DND-41 (cell line): ENCODE results near the gene LRRC56.

Experiments used
- ATAC-seq: fragments of 200-7000 bp; cut with Tn5 transposase; 3 replicates; pipeline ENCODE4 v1.9.1; 2021; ENCODE audit warnings: low read depth; ENCODE audit not compliant: insufficient read depth
- DNase-seq: peaks from one replicate; pipeline ENCODE4 v3.0.0-alpha.2; 2020
- H2AFZ ChIP-seq: 2 replicates; pipeline ENCODE4 v1.6.0; 2012; ENCODE audit warnings: low read depth, low read length
- H3K27ac ChIP-seq: 2 replicates; pipeline ENCODE4 v1.5.1; 2012; ENCODE audit warnings: low read length, inconsistent platforms
- H3K27me3 ChIP-seq: fragments of 200-600 bp; sonication (generic); 2 replicates; pipeline ENCODE4 v1.6.0; 2012; ENCODE audit warnings: low read length, mild to moderate bottlenecking, inconsistent platforms; ENCODE audit not compliant: insufficient read depth, poor library complexity
- H3K36me3 ChIP-seq: 2 replicates; pipeline ENCODE4 v1.5.1; 2012; ENCODE audit warnings: low read length, inconsistent platforms; ENCODE audit not compliant: insufficient read depth
- H3K4me1 ChIP-seq: 2 replicates; pipeline ENCODE4 v1.5.1; 2012; ENCODE audit warnings: mild to moderate bottlenecking, low read length; ENCODE audit not compliant: insufficient read depth
- H3K4me2 ChIP-seq: 2 replicates; pipeline ENCODE4 v1.6.0; 2012; ENCODE audit warnings: mild to moderate bottlenecking, moderate library complexity, low read length, inconsistent platforms; ENCODE audit not compliant: insufficient read depth
- H3K4me3 ChIP-seq, 2 experiments: fragments of 200-600 bp in 1 of 2; shearing (Covaris generic) in 1 of 2; 2 replicates each; pipeline ENCODE4 v1.5.1; 2012 to 2016; ENCODE audit warnings: inconsistent platforms in 2 of 2, low read length in 2 of 2, mild to moderate bottlenecking in 2 of 2, low read depth in 1 of 2, moderate library complexity in 1 of 2
- H3K79me2 ChIP-seq: 2 replicates; pipeline ENCODE4 v1.6.0; 2012; ENCODE audit warnings: low read length, inconsistent platforms; ENCODE audit not compliant: insufficient read depth
- H3K9ac ChIP-seq: 2 replicates; pipeline ENCODE4 v1.6.0; 2012; ENCODE audit warnings: low read depth, mild to moderate bottlenecking, inconsistent platforms, low read length, moderate library complexity
- H3K9me3 ChIP-seq: 2 replicates; pipeline ENCODE4 v1.5.1; 2012; ENCODE audit warnings: low read length, moderate library complexity, mild to moderate bottlenecking, inconsistent platforms; ENCODE audit not compliant: insufficient read depth, severe bottlenecking
- H4K20me1 ChIP-seq: 2 replicates; pipeline ENCODE4 v1.6.0; 2012; ENCODE audit warnings: low read length; ENCODE audit not compliant: insufficient read depth
- CTCF ChIP-seq: IDR thresholded peaks from 2 replicates; pipeline ENCODE4 v1.5.1; 2012; ENCODE audit warnings: borderline replicate concordance, low read length, moderate library complexity, mild to moderate bottlenecking; ENCODE audit not compliant: poor library complexity, severe bottlenecking; ENCODE audit errors: extremely low read depth
- EZH2 ChIP-seq: IDR thresholded peaks from 3 replicates; pipeline ENCODE4 v1.6.1; 2012; ENCODE audit warnings: borderline replicate concordance, low read depth, mild to moderate bottlenecking, moderate library complexity, low read length, inconsistent platforms; ENCODE audit not compliant: severe bottlenecking

Gene LRRC56

GRCh38 chr11:601573-602245 is 64.4 kb downstream of the LRRC56 start:
- peaks cover 95% of the 10 kb centered on the region for H3K36me3 ChIP-seq
- H3K79me2 ChIP-seq: peaks cover 25% of the 10 kb centered on the region
- no peak overlapping the region for H3K4me3 ChIP-seq
- no peak overlapping the region for H3K4me2 ChIP-seq
- ATAC-seq (no peak), DNase-seq (no peak)
- no peaks in the 10 kb centered on the region for H3K9me3 ChIP-seq
- TF ChIP-seq EZH2: no peak
- TF ChIP-seq CTCF: no peak
- no peak overlapping the region for H3K27ac ChIP-seq
- H3K9ac ChIP-seq: no peak overlapping the region
- peaks cover 57% of the 10 kb centered on the region for H4K20me1 ChIP-seq
- no peaks in the 10 kb centered on the region for H3K4me1 ChIP-seq
- no peaks in the 10 kb centered on the region for H3K27me3 ChIP-seq
- H2AFZ ChIP-seq: no peak overlapping the region

DNA sequence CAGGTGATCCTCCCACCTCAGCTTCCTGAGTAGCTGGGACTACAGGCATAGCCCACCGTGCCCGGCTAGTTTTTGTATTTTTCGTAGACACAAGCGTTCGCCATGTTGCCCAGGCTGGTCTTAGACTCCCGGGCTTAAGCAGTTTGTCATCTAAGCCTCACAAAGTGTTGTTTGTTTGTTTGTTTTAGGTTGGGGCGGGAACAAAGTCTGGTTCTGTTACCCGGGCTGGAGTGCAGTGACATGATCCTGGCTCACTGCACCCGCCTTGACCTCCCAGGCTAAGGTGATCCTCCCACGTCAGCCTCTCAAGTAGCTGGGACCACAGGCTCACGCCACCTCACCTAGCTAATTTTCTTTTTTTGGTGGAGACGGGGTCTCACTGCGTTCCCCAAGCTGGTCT is 65.8 kb downstream of the LRRC56 start:
- TF ChIP-seq EZH2: no peak
- TF ChIP-seq CTCF: no peak
- no peak for ATAC-seq
- peaks cover 95% of the 10 kb centered on the region for H3K36me3 ChIP-seq

More for the DNA sequence above, 65.8 kb downstream of the LRRC56 start:
- H3K9ac ChIP-seq: no peak overlapping the region
- H3K4me3 ChIP-seq: no peak overlapping the region
- no peak for DNase-seq
- peaks cover 13% of the 10 kb centered on the region for H3K79me2 ChIP-seq
- H3K27ac ChIP-seq: no peak overlapping the region
- no peaks in the 10 kb centered on the region for H3K9me3 ChIP-seq
- H4K20me1 ChIP-seq: peaks cover 44% of the 10 kb centered on the region
- no peaks in the 10 kb centered on the region for H3K27me3 ChIP-seq
- H2AFZ ChIP-seq: no peak overlapping the region
- H3K4me2 ChIP-seq: no peak overlapping the region
- no peaks in the 10 kb centered on the region for H3K4me1 ChIP-seq
